Right lobe of liver (tissue), 4 donors: ENCODE results near the gene REPS2.

Experiments used
- CTCF ChIP-seq, 4 donors: fragments of 200-600 bp in 3 of 4; fragments of 450-650 bp in 1 of 4; IDR thresholded peaks; one replicate each; pipeline versions ENCODE4 v1.5.1 to v1.8.0; 2016 to 2022; ENCODE audit warnings: antibody characterized with exemption in 4 of 4, mild to moderate bottlenecking in 2 of 4
- POLR2A ChIP-seq: fragments of 450-650 bp; IDR thresholded peaks from one replicate; pipeline ENCODE4 v1.6.1; 2017; ENCODE audit warnings: antibody characterized with exemption, mild to moderate bottlenecking
- donor health status: DM: no; HTN: no; CAD: no.
- donor health status: DM: no; HTN: no; CAD: no.
- donor health status: DM: no; HTN: yes; CAD: no.

GRCh38 chrX:17183566-17183965 is 237.1 kb downstream of the REPS2 start:
- TF ChIP-seq POLR2A (no peak), CTCF (IDR thresholded peaks at IDR 0.05) (no peak)
